DND-41 (cell line): ENCODE data around the gene SNTG2.

Experiments
- CTCF ChIP-seq: IDR thresholded peaks from 2 replicates; pipeline ENCODE4 v1.5.1; 2012; ENCODE audit warnings: borderline replicate concordance, low read length, moderate library complexity, mild to moderate bottlenecking; ENCODE audit not compliant: poor library complexity, severe bottlenecking; ENCODE audit errors: extremely low read depth
- EZH2 ChIP-seq: IDR thresholded peaks from 3 replicates; pipeline ENCODE4 v1.6.1; 2012; ENCODE audit warnings: borderline replicate concordance, low read depth, mild to moderate bottlenecking, moderate library complexity, low read length, inconsistent platforms; ENCODE audit not compliant: severe bottlenecking

GRCh38 chr2:951224-952006, 766 bp downstream of the SNTG2 start:
- TF ChIP-seq CTCF (no peak), EZH2 (no peak)
